Right renal pelvis (tissue), 4 donors: ENCODE results near the gene KNDC1. TPM values are rescaled to one million over a fixed set of nuclear protein-coding genes. Genes with fewer than 3 reads are reported as not detected.

Experiments used
- DNase-seq, 4 donors: peaks; one replicate each; pipeline ENCODE4 v3.0.0-alpha.2; 2013; ENCODE audit warnings: low read depth in 4 of 4, low spot score in 3 of 4, missing footprints in 1 of 4
- polyA plus RNA-seq, 4 donors: library from polyadenylated mRNA; unstranded; fragments of 120-200 nt; gene quantifications; one replicate each; pipeline ENCODE4 v1.2.1, GENCODE V29; 2013; ENCODE audit not compliant: insufficient read length in 4 of 4

KNDC1 gene
- polyA plus RNA-seq, 4 donors: 5.9 to 9.9 (median 7.1) TPM

DNA sequence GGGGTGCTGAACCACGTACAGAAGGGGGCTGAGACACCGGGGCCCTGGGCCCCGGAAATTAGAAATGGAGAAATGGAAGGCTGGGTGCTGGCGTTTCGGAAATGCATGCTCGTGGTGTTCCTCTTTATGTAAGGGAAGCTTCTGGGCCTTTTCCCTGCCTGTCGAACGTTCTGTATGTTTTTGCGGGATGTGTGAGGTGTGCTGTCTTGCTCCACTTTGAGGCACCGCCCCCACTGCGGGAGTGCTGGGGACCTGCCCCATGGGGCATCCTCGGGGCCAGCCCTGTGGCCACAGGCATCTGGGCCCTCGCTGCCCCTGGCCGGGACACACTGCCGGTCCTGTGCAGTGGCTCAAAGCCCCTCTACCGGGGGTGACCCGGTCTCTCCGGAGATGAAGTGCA is 75.9 kb downstream of the KNDC1 start:
- no peak for DNase-seq

GRCh38 chr10:133236401-133237240 is 76.6 kb downstream of the KNDC1 start:
- DNase-seq: no peak

- DNase-seq: no peak
Measured at GRCh38 chr10:133237241-133237587, 77.2 kb downstream of the KNDC1 start.

- DNase-seq: no peak
Measured at GRCh38 chr10:133237588-133238465, 77.8 kb downstream of the KNDC1 start, which contains the start of gene VENTX. TSS of gene VENTX (plus strand) at chr10:133237855. CDS start at chr10:133237915, 60 bp downstream.

DNA sequence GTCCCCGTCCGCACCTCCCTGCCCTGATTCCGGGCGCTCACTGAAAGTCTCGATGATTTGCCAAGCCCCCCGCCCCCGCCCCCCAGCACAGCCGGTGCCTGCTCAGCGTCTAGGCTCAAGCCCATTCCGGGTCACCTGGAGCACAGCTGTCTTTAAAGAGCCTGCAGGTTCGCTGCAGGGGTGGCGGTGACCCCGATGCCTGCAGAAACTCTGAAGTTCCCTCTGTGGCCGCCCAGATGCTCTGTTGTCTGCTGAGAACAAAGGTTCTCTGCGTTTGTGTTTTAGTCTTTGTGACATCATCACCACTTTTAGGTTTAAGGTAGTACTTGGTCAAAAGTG is 78.4 kb downstream of the KNDC1 start:
- DNase-seq: no peak

DNA sequence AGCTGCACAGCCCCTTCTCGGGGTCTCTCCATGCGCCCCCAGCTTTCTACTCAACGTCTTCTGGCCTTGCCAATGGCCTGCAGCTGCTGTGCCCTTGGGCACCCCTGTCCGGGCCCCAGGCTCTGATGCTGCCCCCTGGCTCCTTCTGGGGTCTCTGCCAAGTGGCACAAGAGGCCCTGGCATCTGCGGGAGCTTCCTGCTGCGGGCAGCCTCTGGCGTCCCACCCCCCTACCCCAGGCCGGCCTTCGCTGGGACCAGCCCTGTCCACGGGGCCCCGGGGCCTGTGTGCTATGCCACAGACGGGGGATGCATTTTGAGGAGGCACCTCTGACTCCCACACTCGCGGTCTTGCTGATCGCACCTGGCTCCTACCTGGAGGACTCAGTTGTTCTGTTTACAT is 80.0 kb downstream of the KNDC1 start:
- no peak for DNase-seq

DNA sequence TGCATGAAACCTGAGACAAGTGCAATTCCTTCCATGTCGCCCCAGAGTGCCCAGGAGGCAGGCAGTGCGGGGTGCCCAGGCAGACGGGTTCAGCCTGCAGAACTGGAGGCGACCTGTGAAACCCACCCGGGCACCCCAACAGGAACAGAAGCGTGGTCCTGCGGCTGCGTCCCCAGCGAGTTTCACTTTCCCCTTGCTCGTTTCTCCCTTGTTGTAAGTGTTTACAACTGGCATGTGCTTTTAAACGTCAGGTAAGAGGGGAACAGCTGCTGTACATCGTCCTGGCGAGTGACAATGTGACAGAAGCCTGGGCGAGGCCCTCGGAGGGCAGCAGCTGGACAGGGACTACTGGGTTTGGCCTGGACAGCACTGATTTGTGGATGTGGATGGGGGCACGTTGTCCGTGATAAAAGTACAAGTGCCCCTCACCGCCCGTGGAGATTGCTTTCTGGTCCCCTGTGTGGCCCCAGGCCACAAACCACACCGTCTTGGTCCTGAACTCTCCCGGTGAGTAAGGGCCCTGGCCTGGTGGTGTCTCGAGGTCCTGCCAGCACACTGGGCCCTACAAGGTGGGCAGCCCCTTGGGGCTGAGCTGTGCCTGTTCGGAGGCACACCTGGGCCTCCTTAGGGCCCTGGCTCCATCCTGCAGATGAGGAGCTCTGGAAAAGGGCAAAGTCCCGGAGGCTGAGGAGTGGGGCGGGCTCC is 81.6 kb downstream of the KNDC1 start:
- no peak for DNase-seq

DNA sequence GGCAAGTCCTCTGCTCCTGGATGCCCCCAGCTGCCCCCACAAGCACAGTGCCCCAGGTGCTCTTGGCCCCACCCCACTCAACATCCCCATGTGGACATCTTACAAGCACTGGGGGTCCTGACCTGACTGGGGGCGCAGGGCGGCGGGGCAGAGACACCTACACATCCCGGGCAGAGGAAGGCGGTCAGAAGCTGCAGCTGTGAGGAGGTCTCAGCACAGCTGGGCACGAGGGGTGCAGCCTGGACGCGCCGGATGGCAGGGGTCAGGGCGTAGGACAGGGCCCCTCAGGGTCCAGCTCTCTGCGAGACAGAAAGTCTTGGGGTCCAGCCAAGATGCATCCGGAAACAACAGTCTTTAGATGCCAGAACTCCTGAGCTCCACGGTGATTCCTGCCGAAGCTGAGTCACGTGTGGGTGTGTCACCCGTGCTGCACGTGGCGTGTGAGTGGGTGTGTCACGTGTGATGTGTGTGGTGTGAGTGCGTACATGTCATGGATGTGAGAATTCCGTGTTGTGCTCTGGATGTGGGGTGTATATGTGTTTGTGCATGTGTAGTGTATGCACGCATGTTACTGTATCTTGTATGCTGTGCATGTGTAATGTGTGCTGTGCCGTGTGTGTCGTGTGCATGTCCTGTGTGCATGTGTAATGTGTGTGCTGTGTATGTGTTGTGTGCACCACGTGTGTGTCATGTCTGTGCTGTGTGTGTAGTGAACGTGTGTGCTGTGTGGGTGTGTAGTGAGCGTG is 82.8 kb downstream of the KNDC1 start:
- no peak for DNase-seq

DNA sequence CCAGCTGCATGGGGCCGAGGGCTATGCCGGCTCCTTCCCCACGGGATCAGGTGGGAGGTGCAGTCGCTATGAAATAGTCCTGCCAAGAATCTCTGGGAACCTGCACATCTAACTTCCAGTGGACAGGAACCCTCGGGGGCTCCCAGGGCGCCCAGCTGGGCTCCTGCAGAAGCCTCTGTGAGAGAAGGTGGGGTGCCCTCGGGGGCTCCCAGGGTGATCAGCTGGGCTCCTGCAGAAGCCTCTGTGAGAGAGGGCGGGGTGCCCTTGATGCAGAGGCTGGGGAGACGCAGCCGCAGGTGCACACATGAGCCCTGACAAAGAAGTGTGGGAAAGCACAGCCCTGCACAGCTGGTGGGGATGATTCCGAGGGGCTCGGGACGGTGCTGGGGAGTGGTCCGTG is 83.6 kb downstream of the KNDC1 start:
- no peak for DNase-seq

DNA sequence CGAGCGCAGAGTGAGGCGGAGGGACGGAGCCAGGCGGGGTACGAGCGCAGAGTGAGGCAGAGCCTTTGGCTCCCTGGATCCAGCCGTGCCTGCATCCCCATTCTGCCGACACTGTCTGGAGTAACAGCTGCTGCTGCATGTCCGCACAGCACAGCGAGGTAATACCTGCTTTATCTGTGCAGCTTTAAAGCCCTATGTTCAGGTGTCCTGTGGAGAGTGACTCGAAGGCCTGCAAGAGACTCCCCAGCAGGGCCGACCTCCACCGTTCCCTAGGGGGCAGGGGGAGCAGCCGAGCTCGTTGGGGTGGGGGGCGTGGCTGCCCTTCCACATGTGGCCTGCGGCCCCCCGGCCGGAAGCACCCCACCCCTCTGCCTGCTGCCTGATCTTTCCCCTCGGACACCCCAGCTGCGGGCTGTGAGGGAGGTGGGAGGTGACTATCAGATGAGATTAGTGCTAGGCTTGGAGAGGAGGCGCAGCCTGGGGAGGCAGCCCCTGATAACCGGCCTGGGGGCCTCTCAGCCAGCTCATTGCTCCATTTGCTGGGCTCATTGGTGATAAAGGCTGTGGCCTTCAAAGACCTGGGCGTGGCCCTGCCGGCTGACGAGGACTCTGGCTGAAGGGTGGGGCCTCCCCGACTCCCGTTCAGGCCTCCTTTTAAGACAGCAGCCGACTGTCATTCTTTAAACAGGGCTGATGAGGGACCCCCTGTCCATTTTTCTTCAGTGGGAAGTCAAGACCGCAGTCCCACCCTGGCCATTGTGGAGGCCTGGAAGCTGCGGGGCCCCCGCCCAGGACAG is 85.6 kb downstream of the KNDC1 start:
- no peak for DNase-seq

DNA sequence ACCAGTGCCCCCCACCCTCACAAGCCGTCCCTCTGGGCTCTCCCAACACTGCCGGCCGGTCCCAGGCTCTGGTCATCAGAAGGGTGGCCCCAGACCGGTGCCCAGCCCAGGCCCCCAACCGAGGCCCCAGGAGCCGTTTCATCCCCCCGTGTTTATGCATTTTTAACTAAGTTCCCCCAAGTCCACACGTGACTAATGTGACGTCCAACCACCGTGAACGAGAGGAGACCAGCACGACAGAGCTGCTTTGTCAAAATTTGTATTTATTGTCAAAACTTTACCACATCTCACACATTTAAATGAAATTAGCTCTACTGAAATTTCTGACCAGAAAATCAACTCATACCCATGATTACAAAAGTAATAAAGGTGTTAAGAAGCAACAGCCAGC is 86.2 kb downstream of the KNDC1 start:
- DNase-seq: no peak

DNA sequence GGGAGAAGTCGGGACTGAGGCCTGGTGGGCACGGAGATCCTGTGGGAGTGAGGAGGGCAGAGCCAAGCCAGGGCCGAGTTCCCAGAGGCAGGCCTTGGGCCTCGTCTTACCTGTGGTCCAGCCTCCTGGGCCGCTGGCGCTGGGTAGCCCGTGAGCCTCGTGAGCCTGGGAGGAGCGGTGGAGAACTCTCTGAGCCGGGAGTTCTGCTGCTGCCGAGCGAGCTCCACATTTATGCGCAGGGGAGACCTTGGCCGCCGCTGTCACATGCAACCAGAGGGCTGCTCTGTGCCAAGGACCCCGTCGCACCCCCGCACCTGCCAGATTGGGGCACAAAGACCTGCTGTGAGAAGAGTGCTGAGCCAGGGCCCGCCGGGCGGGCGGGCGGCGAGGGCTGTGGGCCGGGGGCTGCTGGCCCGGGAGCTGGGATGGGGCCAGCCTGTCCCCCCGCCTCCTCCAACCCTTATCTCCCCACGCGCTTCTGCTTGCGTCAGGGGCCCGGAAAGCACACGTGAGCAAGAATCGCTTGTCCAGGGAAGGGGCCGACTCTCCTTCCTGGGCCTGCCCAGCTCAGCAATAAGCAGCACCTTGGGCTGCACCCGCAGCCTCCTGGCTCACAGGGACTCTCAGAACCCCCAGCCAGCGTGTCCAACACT is 87.8 kb downstream of the KNDC1 start:
- DNase-seq: no peak

GRCh38 chr10:133248334-133248715 is 88.3 kb downstream of the KNDC1 start:
- DNase-seq: no peak

- no peak for DNase-seq
Measured at GRCh38 chr10:133249094-133249780, 89.2 kb downstream of the KNDC1 start.

GRCh38 chr10:133249975-133250754 is 90.1 kb downstream of the KNDC1 start:
- DNase-seq: no peak

DNA sequence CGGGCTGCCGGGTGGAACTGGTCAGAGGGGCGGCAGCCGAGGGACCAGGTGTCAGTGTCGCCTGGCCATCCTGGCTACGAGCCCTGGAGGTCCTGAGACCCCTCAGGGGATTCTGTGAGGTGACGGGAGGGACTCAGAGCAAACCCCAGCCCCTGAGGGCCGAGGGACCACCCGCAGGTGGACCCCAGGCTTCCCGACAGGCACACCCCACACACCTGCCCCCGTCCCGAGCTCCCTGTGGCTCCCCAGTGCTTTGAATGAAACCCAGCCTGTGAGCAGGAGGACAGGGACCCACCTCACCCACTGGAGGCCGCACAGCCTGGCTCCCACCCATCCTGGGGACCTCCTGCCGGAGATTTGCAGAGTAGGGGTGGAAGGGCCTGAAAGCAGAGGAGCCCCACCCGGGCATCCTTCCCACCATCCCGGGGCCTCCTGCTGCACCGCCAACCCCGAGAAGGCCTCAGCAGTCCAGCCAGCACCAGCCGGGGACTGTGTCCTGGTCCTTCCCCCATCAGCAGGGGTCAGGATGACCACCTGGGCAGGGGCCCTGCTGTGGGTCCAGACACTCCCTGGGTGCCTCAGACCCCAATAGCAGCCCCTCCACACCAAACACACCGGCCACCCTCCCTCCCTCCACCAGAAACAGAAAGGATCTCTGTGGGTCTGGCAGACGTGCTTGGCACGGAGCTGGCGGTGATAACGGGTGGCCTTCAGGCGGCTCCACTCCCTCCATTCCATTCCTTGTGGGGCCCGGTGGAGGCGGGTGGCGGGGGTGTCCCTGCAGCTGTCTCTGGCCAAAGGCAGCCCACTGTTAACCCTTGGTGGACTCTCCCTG is 91.6 kb downstream of the KNDC1 start:
- DNase-seq: no peak

- DNase-seq: no peak
Measured at GRCh38 chr10:133252223-133252552, 92.2 kb downstream of the KNDC1 start.
